ENCODE measurements around the gene ADAM19.

DNA sequence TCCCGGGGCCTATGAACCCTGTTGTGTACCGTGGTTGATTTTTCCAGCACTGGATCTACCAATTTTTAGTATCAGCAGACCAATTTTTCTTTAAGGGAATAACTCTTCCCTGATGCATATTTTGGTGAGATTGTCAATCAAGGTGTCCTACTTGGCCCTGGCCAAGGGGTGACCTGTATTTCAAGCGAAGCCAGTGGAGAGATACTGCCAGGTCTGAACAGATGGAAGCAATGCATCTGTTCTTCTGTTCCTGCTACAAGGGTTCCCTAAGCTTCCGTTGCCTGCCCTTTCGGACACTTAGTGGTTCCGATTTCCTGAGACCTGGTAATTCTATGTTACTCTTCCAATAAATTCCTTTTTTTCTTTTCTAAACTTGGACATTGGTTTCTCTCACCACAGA, 37.3 kb downstream of the ADAM19 start:
- TF ChIP-seq, protein P1, sequence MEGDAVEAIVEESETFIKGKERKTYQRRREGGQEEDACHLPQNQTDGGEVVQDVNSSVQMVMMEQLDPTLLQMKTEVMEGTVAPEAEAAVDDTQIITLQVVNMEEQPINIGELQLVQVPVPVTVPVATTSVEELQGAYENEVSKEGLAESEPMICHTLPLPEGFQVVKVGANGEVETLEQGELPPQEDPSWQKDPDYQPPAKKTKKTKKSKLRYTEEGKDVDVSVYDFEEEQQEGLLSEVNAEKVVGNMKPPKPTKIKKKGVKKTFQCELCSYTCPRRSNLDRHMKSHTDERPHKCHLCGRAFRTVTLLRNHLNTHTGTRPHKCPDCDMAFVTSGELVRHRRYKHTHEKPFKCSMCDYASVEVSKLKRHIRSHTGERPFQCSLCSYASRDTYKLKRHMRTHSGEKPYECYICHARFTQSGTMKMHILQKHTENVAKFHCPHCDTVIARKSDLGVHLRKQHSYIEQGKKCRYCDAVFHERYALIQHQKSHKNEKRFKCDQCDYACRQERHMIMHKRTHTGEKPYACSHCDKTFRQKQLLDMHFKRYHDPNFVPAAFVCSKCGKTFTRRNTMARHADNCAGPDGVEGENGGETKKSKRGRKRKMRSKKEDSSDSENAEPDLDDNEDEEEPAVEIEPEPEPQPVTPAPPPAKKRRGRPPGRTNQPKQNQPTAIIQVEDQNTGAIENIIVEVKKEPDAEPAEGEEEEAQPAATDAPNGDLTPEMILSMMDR (IDR thresholded peaks at IDR 0.05; ENCODE audit: low read depth, low read length), result no peak
- TF ChIP-seq EZH2phosphoT487 (IDR thresholded peaks at IDR 0.05; ENCODE audit: low read depth), result no peak

Data from OCI-LY3 (cell line).